ENCODE data around the gene ATG101. TPM values are rescaled to one million over a fixed set of nuclear protein-coding genes. Genes with fewer than 3 reads are reported as not detected.
"Not testable (repeated sequence)": the region's sequence is repeated elsewhere in the genome, so short reads cannot be mapped to it uniquely, and the experiment has no call there.

ATG101 gene
- polyA plus RNA-seq, 1 donor (not counting 4 experiments of a cell fraction or from before 2014, with no cell fraction given) = 62.7 TPM

DNA sequence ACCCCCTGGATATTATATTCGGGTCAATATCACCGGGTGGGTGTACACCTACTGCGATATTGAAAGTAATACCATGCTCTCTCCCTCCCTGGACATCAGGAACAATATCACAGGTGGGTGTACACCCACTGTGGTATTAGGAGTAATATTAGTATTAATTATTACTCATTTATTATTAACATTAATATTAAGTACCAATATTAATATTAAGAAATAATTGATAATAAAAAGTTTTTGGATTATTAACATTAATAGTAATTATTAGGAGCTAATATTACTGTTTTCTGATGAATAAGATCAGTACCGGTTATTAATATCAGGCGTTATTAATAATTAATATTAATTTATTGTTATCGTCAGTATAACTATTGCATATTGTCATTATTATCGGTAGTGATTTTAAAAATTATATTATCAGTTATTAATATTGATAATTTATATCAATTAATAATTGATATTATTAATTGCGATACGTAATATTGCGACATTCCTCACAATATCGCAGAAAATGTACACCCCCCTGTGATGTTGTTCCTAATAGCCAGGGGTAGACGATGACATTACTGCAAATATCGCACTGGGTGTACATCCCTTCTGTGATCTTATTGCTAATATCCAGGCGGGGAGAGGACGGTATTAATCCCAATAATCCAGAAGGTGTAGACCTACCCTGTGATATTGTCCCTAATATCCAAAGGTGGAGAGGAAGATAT lies 26.7 kb downstream of the ATG101 start:
- H3K4me3 ChIP-seq (ENCODE audit: control insufficient read depth in 2 of 3, extremely low read depth in 1 of 3, insufficient read depth in 2 of 3, low read depth in 1 of 3, low read length in 3 of 3) = no peak overlapping the region
- no peak overlapping the region for H3K4me2 ChIP-seq (ENCODE audit: control insufficient read depth, extremely low read depth, insufficient read depth, low read depth, low read length)
- H3K4me1 ChIP-seq (ENCODE audit: control insufficient read depth, extremely low read depth, insufficient read depth, low read length) = no peaks in the 10 kb centered on the region
- H2AFZ ChIP-seq (ENCODE audit: control insufficient read depth, low read length) = no peak overlapping the region
- FAIRE-seq = no peak
- H4K20me1 ChIP-seq (ENCODE audit: control insufficient read depth, extremely low read depth, insufficient read depth, low read length) = no peaks in the 10 kb centered on the region
- no peak overlapping the region for H3K9ac ChIP-seq (ENCODE audit: control insufficient read depth, extremely low read depth, insufficient read depth, low read length)
- H3K27ac ChIP-seq (ENCODE audit: control insufficient read depth, insufficient read depth, low read length) = no peak overlapping the region
- TF ChIP-seq EZH2 (IDR thresholded peaks at IDR 0.05; ENCODE audit: low read length) = no peak
- TF ChIP-seq, protein P1, sequence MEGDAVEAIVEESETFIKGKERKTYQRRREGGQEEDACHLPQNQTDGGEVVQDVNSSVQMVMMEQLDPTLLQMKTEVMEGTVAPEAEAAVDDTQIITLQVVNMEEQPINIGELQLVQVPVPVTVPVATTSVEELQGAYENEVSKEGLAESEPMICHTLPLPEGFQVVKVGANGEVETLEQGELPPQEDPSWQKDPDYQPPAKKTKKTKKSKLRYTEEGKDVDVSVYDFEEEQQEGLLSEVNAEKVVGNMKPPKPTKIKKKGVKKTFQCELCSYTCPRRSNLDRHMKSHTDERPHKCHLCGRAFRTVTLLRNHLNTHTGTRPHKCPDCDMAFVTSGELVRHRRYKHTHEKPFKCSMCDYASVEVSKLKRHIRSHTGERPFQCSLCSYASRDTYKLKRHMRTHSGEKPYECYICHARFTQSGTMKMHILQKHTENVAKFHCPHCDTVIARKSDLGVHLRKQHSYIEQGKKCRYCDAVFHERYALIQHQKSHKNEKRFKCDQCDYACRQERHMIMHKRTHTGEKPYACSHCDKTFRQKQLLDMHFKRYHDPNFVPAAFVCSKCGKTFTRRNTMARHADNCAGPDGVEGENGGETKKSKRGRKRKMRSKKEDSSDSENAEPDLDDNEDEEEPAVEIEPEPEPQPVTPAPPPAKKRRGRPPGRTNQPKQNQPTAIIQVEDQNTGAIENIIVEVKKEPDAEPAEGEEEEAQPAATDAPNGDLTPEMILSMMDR (optimal IDR thresholded peaks at IDR 0.05 in 1 of 3, IDR thresholded peaks at IDR 0.05 in 1 of 3, conservative IDR thresholded peaks at IDR 0.05 in 1 of 3; ENCODE audit: extremely low read depth in 1 of 3, insufficient read depth in 2 of 3, low read length in 3 of 3) = no peak
- H3K79me2 ChIP-seq (ENCODE audit: control insufficient read depth, insufficient read depth, low read length) = no peaks in the 10 kb centered on the region
- no peaks in the 10 kb centered on the region for H3K9me3 ChIP-seq (ENCODE audit: control insufficient read depth, low read depth, low read length)
- peaks cover 17% of the 10 kb centered on the region for H3K27me3 ChIP-seq (ENCODE audit: control insufficient read depth, extremely low read depth, insufficient read depth, low read length)
- H3K9me1 ChIP-seq (ENCODE audit: control insufficient read depth, extremely low read depth, insufficient read depth, low read length) = no peaks in the 10 kb centered on the region
- no peaks in the 10 kb centered on the region for H3K36me3 ChIP-seq (ENCODE audit: control insufficient read depth in 2 of 2, extremely low read depth in 1 of 2, insufficient read depth in 2 of 2, low read length in 2 of 2)
- no peak for DNase-seq (ENCODE audit: low read depth, low spot score)
- dilution Hi-C loops (cut with MboI; ENCODE audit: extremely low pct_ligation_motif_present, low sequenced_read_pairs) = no loop called here

DNA sequence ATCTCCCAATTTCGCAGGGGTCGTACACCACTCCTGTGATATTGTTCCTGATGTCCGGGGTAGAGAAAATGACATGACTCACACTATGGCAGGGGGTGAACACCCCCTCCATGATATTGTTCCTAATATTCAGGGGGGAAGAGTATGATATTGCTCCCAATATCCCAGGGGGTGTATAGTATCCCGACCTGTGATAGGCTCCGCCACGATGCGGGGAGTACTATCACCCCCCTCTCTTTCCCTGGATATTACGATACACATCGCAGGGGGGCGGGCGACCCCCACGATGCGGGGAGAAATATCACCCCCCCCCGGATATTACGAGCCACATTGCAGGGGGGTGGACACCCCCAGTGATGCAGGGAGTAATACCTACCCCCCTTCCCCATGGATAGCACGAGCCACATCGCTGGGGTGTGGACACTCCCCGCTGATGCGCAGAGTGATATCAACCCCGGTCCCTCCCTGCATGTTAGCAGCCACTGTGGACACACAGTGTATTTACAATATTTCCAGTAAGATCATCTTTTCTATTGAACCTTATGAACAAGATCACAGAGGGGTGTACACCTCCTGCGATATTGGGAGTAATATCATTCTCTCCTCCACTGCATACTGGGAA lies 27.4 kb downstream of the ATG101 start:
- Histone ChIP-seq H3K4me2 (ENCODE audit: control insufficient read depth, extremely low read depth, insufficient read depth, low read depth, low read length) (no peak overlapping the region), H3K9ac (ENCODE audit: control insufficient read depth, extremely low read depth, insufficient read depth, low read length) (no peak overlapping the region), H3K27me3 (ENCODE audit: control insufficient read depth, extremely low read depth, insufficient read depth, low read length) (peaks cover 10% of the 10 kb centered on the region), H4K20me1 (ENCODE audit: control insufficient read depth, extremely low read depth, insufficient read depth, low read length) (no peaks in the 10 kb centered on the region), H2AFZ (ENCODE audit: control insufficient read depth, low read length) (no peak overlapping the region), H3K79me2 (ENCODE audit: control insufficient read depth, insufficient read depth, low read length) (no peaks in the 10 kb centered on the region), H3K36me3 (ENCODE audit: control insufficient read depth in 2 of 2, extremely low read depth in 1 of 2, insufficient read depth in 2 of 2, low read length in 2 of 2) (no peaks in the 10 kb centered on the region), H3K4me3 (ENCODE audit: control insufficient read depth in 2 of 3, extremely low read depth in 1 of 3, insufficient read depth in 2 of 3, low read depth in 1 of 3, low read length in 3 of 3) (no peak overlapping the region), H3K9me1 (ENCODE audit: control insufficient read depth, extremely low read depth, insufficient read depth, low read length) (no peaks in the 10 kb centered on the region), H3K27ac (ENCODE audit: control insufficient read depth, insufficient read depth, low read length) (no peak overlapping the region), H3K9me3 (ENCODE audit: control insufficient read depth, low read depth, low read length) (no peaks in the 10 kb centered on the region), H3K4me1 (ENCODE audit: control insufficient read depth, extremely low read depth, insufficient read depth, low read length) (no peaks in the 10 kb centered on the region)
- dilution Hi-C loops (cut with MboI; ENCODE audit: extremely low pct_ligation_motif_present, low sequenced_read_pairs) = no loop called here
- FAIRE-seq = no peak
- TF ChIP-seq, protein P1 (optimal IDR thresholded peaks at IDR 0.05 in 1 of 3, IDR thresholded peaks at IDR 0.05 in 1 of 3, conservative IDR thresholded peaks at IDR 0.05 in 1 of 3; ENCODE audit: extremely low read depth in 1 of 3, insufficient read depth in 2 of 3, low read length in 3 of 3) = no peak
- no peak for TF ChIP-seq EZH2 (IDR thresholded peaks at IDR 0.05; ENCODE audit: low read length)
- DNase-seq (ENCODE audit: low read depth, low spot score) = no peak

DNA sequence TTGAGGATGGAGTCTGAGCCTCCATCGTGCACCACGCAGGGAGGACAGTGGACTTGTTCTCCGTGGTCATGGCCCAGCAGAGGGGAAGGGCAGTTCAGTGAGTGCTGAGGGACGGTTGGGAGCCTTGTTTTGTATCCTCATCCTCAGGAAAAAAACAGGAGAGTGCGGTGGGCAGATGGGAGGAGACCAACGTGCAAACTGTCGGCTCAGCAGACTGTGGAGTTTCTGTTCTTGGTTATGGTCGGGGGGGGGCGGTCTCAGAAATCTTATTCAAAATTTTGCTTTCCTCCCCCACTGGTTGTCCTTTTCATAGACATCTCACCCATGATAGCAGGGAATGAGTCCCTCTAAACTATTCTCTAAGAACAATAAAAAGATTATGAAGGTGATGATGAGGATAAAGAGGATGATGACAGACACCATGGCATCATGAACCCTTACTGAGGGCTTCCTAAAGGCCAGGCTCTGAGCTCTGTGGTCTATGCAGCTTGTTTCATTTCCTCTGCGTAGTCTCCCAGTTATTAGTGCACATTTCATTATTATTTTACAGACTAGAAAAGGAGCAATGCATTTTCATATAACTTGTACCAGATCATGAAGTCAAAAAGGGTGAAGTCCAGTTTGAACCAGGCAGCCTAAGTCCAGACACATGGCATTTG lies 34.8 kb downstream of the ATG101 start:
- H3K4me2 ChIP-seq (ENCODE audit: control insufficient read depth, extremely low read depth, insufficient read depth, low read depth, low read length); H2AFZ ChIP-seq (ENCODE audit: control insufficient read depth, low read length); H3K36me3 ChIP-seq (ENCODE audit: control insufficient read depth in 2 of 2, extremely low read depth in 1 of 2, insufficient read depth in 2 of 2, low read length in 2 of 2); H3K4me3 ChIP-seq (ENCODE audit: control insufficient read depth in 2 of 3, extremely low read depth in 1 of 3, insufficient read depth in 2 of 3, low read depth in 1 of 3, low read length in 3 of 3); H3K9me1 ChIP-seq (ENCODE audit: control insufficient read depth, extremely low read depth, insufficient read depth, low read length); H3K79me2 ChIP-seq (ENCODE audit: control insufficient read depth, insufficient read depth, low read length); FAIRE-seq; dilution Hi-C loops (cut with MboI; ENCODE audit: extremely low pct_ligation_motif_present, low sequenced_read_pairs); H3K27me3 ChIP-seq (ENCODE audit: control insufficient read depth, extremely low read depth, insufficient read depth, low read length); H4K20me1 ChIP-seq (ENCODE audit: control insufficient read depth, extremely low read depth, insufficient read depth, low read length); DNase-seq (ENCODE audit: low read depth, low spot score); H3K4me1 ChIP-seq (ENCODE audit: control insufficient read depth, extremely low read depth, insufficient read depth, low read length); H3K9ac ChIP-seq (ENCODE audit: control insufficient read depth, extremely low read depth, insufficient read depth, low read length); H3K9me3 ChIP-seq (ENCODE audit: control insufficient read depth, low read depth, low read length); H3K27ac ChIP-seq (ENCODE audit: control insufficient read depth, insufficient read depth, low read length): not testable (repeated sequence)
